SU-DHL-6 (cell line): Measurements from ENCODE around the gene HLF.

ENCODE experiments used
- H2AFZ ChIP-seq: fragments of 200-600 bp; sonication (generic); 2 replicates; pipeline ENCODE4 v1.6.1; 2014; ENCODE audit warnings: low read depth, mild to moderate bottlenecking, moderate library complexity, mixed read lengths, antibody characterized with exemption, low read length; ENCODE audit not compliant: severe bottlenecking
- H3F3A ChIP-seq: fragments of 200-600 bp; shearing (Covaris generic); 2 replicates; pipeline ENCODE4 v1.6.0; 2016; ENCODE audit warnings: antibody characterized with exemption, mild to moderate bottlenecking; ENCODE audit not compliant: insufficient read depth
- H3K27ac ChIP-seq: fragments of 200-600 bp; sonication (generic); 2 replicates; pipeline ENCODE4 v1.5.1; 2016; ENCODE audit warnings: low read depth, mild to moderate bottlenecking, low read length, moderate library complexity, mixed read lengths
- H3K27me3 ChIP-seq: fragments of 200-600 bp; sonication (generic), shearing (Covaris generic); 2 replicates; pipeline ENCODE4 v1.6.0; 2014; ENCODE audit warnings: mild to moderate bottlenecking, low read length
- H3K36me3 ChIP-seq: fragments of 200-600 bp; sonication (generic); 2 replicates; pipeline ENCODE4 v1.6.1; 2014; ENCODE audit warnings: mild to moderate bottlenecking, low read length, mixed read lengths
- H3K4me2 ChIP-seq: fragments of 300-600, 200-600 bp; shearing (Covaris generic), sonication (generic); 2 replicates; pipeline ENCODE4 v1.6.0; 2014; ENCODE audit warnings: low read length, low read depth, mild to moderate bottlenecking; ENCODE audit not compliant: poor library complexity, severe bottlenecking
- H3K4me3 ChIP-seq: fragments of 200-600 bp; sonication (generic); 2 replicates; pipeline ENCODE4 v1.5.1; 2014; ENCODE audit warnings: antibody characterized with exemption, low read length, mild to moderate bottlenecking, mixed read lengths; ENCODE audit not compliant: insufficient read depth, poor library complexity, severe bottlenecking
- H3K79me2 ChIP-seq: fragments of 200-600 bp; sonication (generic); 2 replicates; pipeline ENCODE4 v1.6.1; 2014; ENCODE audit warnings: mild to moderate bottlenecking, low read length, moderate library complexity; ENCODE audit not compliant: insufficient read depth
- H3K9ac ChIP-seq: fragments of 200-600 bp; sonication (generic); 2 replicates; pipeline ENCODE4 v1.7.0; 2014; ENCODE audit warnings: mild to moderate bottlenecking, low read length
- H3K9me2 ChIP-seq: fragments of 200-600 bp; sonication (generic); replicated peaks from 2 replicates; pipeline ENCODE4 v1.6.1; 2014; ENCODE audit warnings: low read length; ENCODE audit not compliant: insufficient read depth
- H3K9me3 ChIP-seq: fragments of 200-600 bp; sonication (generic); 2 replicates; pipeline ENCODE4 v1.6.1; 2014; ENCODE audit warnings: low read length, mixed read lengths; ENCODE audit not compliant: insufficient read depth
- H4K20me1 ChIP-seq: fragments of 200-600 bp; sonication (generic); 2 replicates; pipeline ENCODE4 v1.6.1; 2014; ENCODE audit warnings: low read depth, mild to moderate bottlenecking, antibody characterized with exemption, low read length, moderate library complexity, mixed read lengths
- CTCF ChIP-seq: fragments of 200-600 bp; sonication (generic); IDR thresholded peaks from one replicate; pipeline ENCODE4 v1.5.1; 2017; ENCODE audit warnings: antibody characterized with exemption, mild to moderate bottlenecking, low read length, moderate library complexity; ENCODE audit not compliant: insufficient read depth, poor library complexity, severe bottlenecking
- EZH2phosphoT487 ChIP-seq: fragments of 200-600 bp; sonication (generic), shearing (Covaris generic); conservative IDR thresholded peaks from 2 replicates; pipeline ENCODE4 v1.6.1; 2018; ENCODE audit warnings: mild to moderate bottlenecking, antibody characterized with exemption, low read length, moderate library complexity, mixed read lengths

HLF gene

GRCh38 chr17:55271223-55271571 lies 6.4 kb downstream of the HLF start:
- Histone ChIP-seq H3K27ac (no peak overlapping the region), H3F3A (no peaks in the 10 kb centered on the region), H3K9me2 (no peaks in the 10 kb centered on the region), H3K4me3 (no peak overlapping the region), H2AFZ (no peak overlapping the region), H3K27me3 (no peaks in the 10 kb centered on the region), H4K20me1 (no peaks in the 10 kb centered on the region), H3K36me3 (no peaks in the 10 kb centered on the region), H3K79me2 (no peaks in the 10 kb centered on the region), H3K9ac (no peak overlapping the region), H3K4me2 (no peak overlapping the region), H3K9me3 (no peaks in the 10 kb centered on the region)
- TF ChIP-seq CTCF (no peak), EZH2phosphoT487 (no peak)

- Histone ChIP-seq H3K79me2 (no peaks in the 10 kb centered on the region), H3K9me3 (no peaks in the 10 kb centered on the region), H4K20me1 (no peaks in the 10 kb centered on the region), H3K27me3 (no peaks in the 10 kb centered on the region), H2AFZ (no peak overlapping the region), H3K27ac (no peak overlapping the region), H3F3A (no peaks in the 10 kb centered on the region), H3K4me3 (no peak overlapping the region), H3K4me2 (no peak overlapping the region), H3K9ac (no peak overlapping the region), H3K9me2 (no peaks in the 10 kb centered on the region), H3K36me3 (no peaks in the 10 kb centered on the region)
- TF ChIP-seq EZH2phosphoT487 (no peak), CTCF (no peak)
These were observed 7.4 kb downstream of the HLF start for GRCh38 chr17:55271958-55272710.

GRCh38 chr17:55272711-55273578 lies 8.2 kb downstream of the HLF start:
- H2AFZ ChIP-seq: no peak overlapping the region
- H3K27ac ChIP-seq: no peak overlapping the region

More at GRCh38 chr17:55272711-55273578, 8.2 kb downstream of the HLF start:
- no peaks in the 10 kb centered on the region for H3K36me3 ChIP-seq
- H4K20me1 ChIP-seq: no peaks in the 10 kb centered on the region
- no peaks in the 10 kb centered on the region for H3K27me3 ChIP-seq
- H3K79me2 ChIP-seq: no peaks in the 10 kb centered on the region
- no peak overlapping the region for H3K9ac ChIP-seq
- no peak overlapping the region for H3K4me3 ChIP-seq
- no peak for TF ChIP-seq EZH2phosphoT487
- no peak for TF ChIP-seq CTCF
- no peak overlapping the region for H3K4me2 ChIP-seq
- no peaks in the 10 kb centered on the region for H3F3A ChIP-seq
- H3K9me2 ChIP-seq: no peaks in the 10 kb centered on the region
- H3K9me3 ChIP-seq: no peaks in the 10 kb centered on the region
